K562 (cell line): ENCODE measurements around the gene USP13. TPM values are rescaled to one million over a fixed set of nuclear protein-coding genes. Genes with fewer than 3 reads are reported as not detected.

Experiments
- ATAC-seq: fragments of 200-7000 bp; cut with Tn5 transposase; 3 replicates; pipeline ENCODE4 v1.9.1; 2020; ENCODE audit warnings: moderate library complexity
- Bru-seq: library from RNA; stranded (reverse); fragments of 400-500 nt; gene quantifications from one replicate; lab custom pipeline; 2021; lab: Mats Ljungman, UMichigan
- BruChase-seq, 2 experiments: library from RNA; stranded (reverse); fragments of 400-500 nt; gene quantifications; one replicate each; lab custom pipeline; 2021; lab: Mats Ljungman, UMichigan
- BruUV-seq: library from RNA; stranded (reverse); fragments of 400-500 nt; replicated peaks from 2 replicates; lab custom pipeline; 2021; lab: Mats Ljungman, UMichigan
- CTCF ChIA-PET: fragments of 300-600 bp; formaldehyde crosslinking; extraction: SDS; loops from one replicate; lab custom pipeline; 2021; ENCODE audit warnings: low intra/inter-chr PET ratio; lab: Yijun Ruan, JAX
- POLR2A ChIA-PET: fragments of 300-600, 350-650 bp; sonication (Branson Sonifier 250); formaldehyde crosslinking; extraction: SDS; loops from one replicate; lab custom pipeline; 2021; ENCODE audit warnings: antibody characterized with exemption, inconsistent platforms; lab: Yijun Ruan, JAX
- DNase-seq, 4 experiments: peaks; one replicate each; pipeline versions ENCODE4 v3.0.0 to v3.0.0-alpha.2; 2011 to 2018; ENCODE audit warnings: low spot score in 3 of 4, mixed read lengths in 3 of 4; ENCODE audit errors: extremely low read depth in 1 of 4
- FAIRE-seq: peaks from 2 replicates; lab custom pipeline; 2011; peaks lifted over from hg19 to GRCh38; lab: Jason Lieb, UNC
- H2AFZ ChIP-seq: 2 replicates; pipeline ENCODE4 v1.6.0; 2011; ENCODE audit warnings: low read depth, low read length, control low read depth, inconsistent platforms
- H3K27ac ChIP-seq: fragments of 200-600 bp; 3 replicates; pipeline ENCODE4 v1.8.0; 2011; ENCODE audit warnings: low read depth, mild to moderate bottlenecking, control low read depth, inconsistent platforms, low read length, moderate library complexity, mixed read lengths; ENCODE audit errors: extremely low read depth
- H3K27me3 ChIP-seq, 2 experiments: fragments of 300-600 bp in 1 of 2; 2 replicates in 1 of 2; 3 replicates in 1 of 2; pipeline versions ENCODE4 v1.6.0 to v1.8.0; 2011; ENCODE audit warnings: inconsistent platforms in 2 of 2, low read length in 2 of 2, mild to moderate bottlenecking in 1 of 2, mixed read lengths in 1 of 2, moderate library complexity in 1 of 2; ENCODE audit not compliant: control insufficient read depth in 2 of 2, insufficient read depth in 2 of 2
- H3K36me3 ChIP-seq: fragments of 300-600 bp; 3 replicates; pipeline ENCODE4 v1.8.0; 2011; ENCODE audit warnings: mild to moderate bottlenecking, low read length, inconsistent platforms; ENCODE audit not compliant: control insufficient read depth, insufficient read depth
- H3K4me1 ChIP-seq, 2 experiments: fragments of 200-600 bp in 1 of 2; replicated peaks in 1 of 2; 2 replicates in 1 of 2; 3 replicates in 1 of 2; pipeline versions ENCODE4 v1.5.1 to v1.8.0; 2011; ENCODE audit warnings: inconsistent platforms in 2 of 2, low read length in 2 of 2, mild to moderate bottlenecking in 1 of 2, mixed read lengths in 1 of 2, moderate library complexity in 1 of 2; ENCODE audit not compliant: control insufficient read depth in 2 of 2, insufficient read depth in 2 of 2
- H3K4me2 ChIP-seq: 2 replicates; pipeline ENCODE4 v1.6.1; 2011; ENCODE audit warnings: low read length, control low read depth, inconsistent platforms, mixed read lengths; ENCODE audit not compliant: insufficient read depth
- H3K4me3 ChIP-seq: fragments of 200-600 bp; sonication (generic), shearing (Covaris generic); 2 replicates; pipeline ENCODE4 v1.5.1; 2016; ENCODE audit warnings: control low read depth, inconsistent platforms
- H3K79me2 ChIP-seq: fragments of 200-600 bp; 3 replicates; pipeline ENCODE4 v1.8.0; 2011; ENCODE audit warnings: low read length, inconsistent platforms; ENCODE audit not compliant: control insufficient read depth, insufficient read depth
- H3K9ac ChIP-seq, 2 experiments: 2 replicates each; pipeline versions ENCODE4 v1.6.0 to v1.6.1; 2011; ENCODE audit warnings: low read depth in 2 of 2, low read length in 2 of 2, control low read depth in 1 of 2, inconsistent platforms in 1 of 2, mild to moderate bottlenecking in 1 of 2, mixed read lengths in 1 of 2; ENCODE audit not compliant: insufficient read depth in 1 of 2
- H3K9me1 ChIP-seq: one replicate; pipeline ENCODE4 v1.6.0; 2011; ENCODE audit warnings: inconsistent platforms, mild to moderate bottlenecking, low read length, moderate library complexity; ENCODE audit not compliant: control insufficient read depth, insufficient read depth
- H3K9me3 ChIP-seq: replicated peaks from 2 replicates; pipeline ENCODE4 v1.5.1; 2011; ENCODE audit warnings: low read depth, low read length, inconsistent platforms; ENCODE audit not compliant: control insufficient read depth, insufficient read depth
- H4K20me1 ChIP-seq: replicated peaks from 2 replicates; pipeline ENCODE4 v1.6.1; 2011; ENCODE audit warnings: low read length, inconsistent platforms, mixed read lengths; ENCODE audit not compliant: control insufficient read depth, insufficient read depth
- BRD4 ChIP-seq: fragments of 200-600 bp; sonication (generic); IDR thresholded peaks from 2 replicates; pipeline ENCODE4 v1.6.1; 2017; ENCODE audit warnings: inconsistent platforms
- FOXK2 ChIP-seq, 2 experiments: fragments of 450-650 bp; IDR thresholded peaks in 1 of 2; conservative IDR thresholded peaks in 1 of 2; 2 replicates each; pipeline ENCODE4 v1.6.1; 2016; ENCODE audit warnings: low read depth in 2 of 2, mild to moderate bottlenecking in 1 of 2
- HMG20B ChIP-seq: fragments of 250-450 bp; sonication (Bioruptor Pico); IDR thresholded peaks from 2 replicates; pipeline ENCODE4 v1.5.0; 2021; ENCODE audit warnings: mild to moderate bottlenecking
- HMGN3 ChIP-seq: IDR thresholded peaks from 2 replicates; pipeline ENCODE4 v1.6.1; 2011; ENCODE audit warnings: borderline replicate concordance, low read depth, mild to moderate bottlenecking, mixed read lengths, low read length; ENCODE audit not compliant: insufficient read length; ENCODE audit errors: extremely low read depth
- KAT8 ChIP-seq: fragments of 450-650 bp; IDR thresholded peaks from 2 replicates; pipeline ENCODE4 v1.6.1; 2016; ENCODE audit warnings: low read depth, mild to moderate bottlenecking
- PURB ChIP-seq: sonication (generic); formaldehyde crosslinking; IDR thresholded peaks from 2 replicates; pipeline ENCODE4 v1.9.0; 2021; ENCODE audit warnings: low read depth, mild to moderate bottlenecking, missing genetic modification reagents
- SUPT5H ChIP-seq: fragments of 450-650 bp; IDR thresholded peaks from 2 replicates; pipeline ENCODE4 v1.6.1; 2016
- WGBS: fragments of 100-300 bp; shearing (Covaris generic); methylation state at CpG from one replicate; pipeline ENCODE4 v1.1.6; 2016; ENCODE audit warnings: low coverage, mixed read lengths; ENCODE audit not compliant: insufficient coverage; ENCODE audit errors: missing lambda C conversion rate; 5-methylcytosine and 5-hydroxymethylcytosine counted together
- in situ Hi-C: fragments of 300-500 bp; cut with MboI; formaldehyde crosslinking; loops from 4 replicates; pipeline ENCODE4 v1.15.0; 2018; ENCODE audit warnings: inconsistent platforms, mixed read lengths
- intact Hi-C: fragments of 100-400 bp; cut with micrococcal nuclease; formaldehyde crosslinking; loops from 2 replicates; pipeline ENCODE4 v1.14.2; 2022
- long read RNA-seq, 3 experiments: library from polyadenylated mRNA in 2 of 3; library from RNA in 1 of 3; unstranded in 2 of 3; stranded (forward) in 1 of 3; transcript quantifications; one replicate each; pipeline ENCODE4 v2.0.0, GENCODE V29; 2019 to 2022
- polyA minus RNA-seq, 3 experiments: library from RNA; depleted of rRNA, polyadenylated mRNA; stranded (reverse); fragments of >200 nt; gene quantifications; 2 replicates each; pipeline ENCODE4 v1.2.3, GENCODE V29; 2011
- polyA plus RNA-seq, 8 experiments: library from polyadenylated mRNA; depleted of rRNA in 4 of 8; stranded (reverse) in 5 of 8; unstranded in 3 of 8; fragments of >200 nt; fragmentation: Nextera tagmentation in 2 of 8; fragmentation: Illumina TruSeq in 1 of 8; extraction: Ambion mirVana in 2 of 8; extraction: Trizol in 1 of 8; gene quantifications; 2 replicates each; pipeline versions ENCODE4 v1.2.1 to v1.2.3, GENCODE V29; 2011 to 2014; ENCODE audit warnings: inconsistent platforms in 1 of 8, missing spikeins in 1 of 8
- total RNA-seq, 7 experiments: library from RNA; depleted of rRNA in 6 of 7; stranded (reverse); fragments of >200 nt in 6 of 7; fragmentation: Illumina TruSeq in 2 of 7; extraction: Trizol in 2 of 7; gene quantifications; 2 replicates each; pipeline versions ENCODE4 v1.2.1 to v1.2.3, GENCODE V29; 2011 to 2021; ENCODE audit warnings: low replicate concordance in 1 of 7
- TF ChIP-seq, protein P1 (sequence below): fragments of 450-650 bp; IDR thresholded peaks from 2 replicates; pipeline ENCODE4 v1.7.0; 2016; ENCODE audit warnings: borderline replicate concordance
- TF ChIP-seq, protein P2 (sequence below): fragments of 450-650 bp; IDR thresholded peaks from one replicate; pipeline ENCODE4 v1.6.1; 2018; ENCODE audit warnings: mild to moderate bottlenecking, moderate library complexity; ENCODE audit not compliant: partially characterized antibody

Gene USP13, protein sequence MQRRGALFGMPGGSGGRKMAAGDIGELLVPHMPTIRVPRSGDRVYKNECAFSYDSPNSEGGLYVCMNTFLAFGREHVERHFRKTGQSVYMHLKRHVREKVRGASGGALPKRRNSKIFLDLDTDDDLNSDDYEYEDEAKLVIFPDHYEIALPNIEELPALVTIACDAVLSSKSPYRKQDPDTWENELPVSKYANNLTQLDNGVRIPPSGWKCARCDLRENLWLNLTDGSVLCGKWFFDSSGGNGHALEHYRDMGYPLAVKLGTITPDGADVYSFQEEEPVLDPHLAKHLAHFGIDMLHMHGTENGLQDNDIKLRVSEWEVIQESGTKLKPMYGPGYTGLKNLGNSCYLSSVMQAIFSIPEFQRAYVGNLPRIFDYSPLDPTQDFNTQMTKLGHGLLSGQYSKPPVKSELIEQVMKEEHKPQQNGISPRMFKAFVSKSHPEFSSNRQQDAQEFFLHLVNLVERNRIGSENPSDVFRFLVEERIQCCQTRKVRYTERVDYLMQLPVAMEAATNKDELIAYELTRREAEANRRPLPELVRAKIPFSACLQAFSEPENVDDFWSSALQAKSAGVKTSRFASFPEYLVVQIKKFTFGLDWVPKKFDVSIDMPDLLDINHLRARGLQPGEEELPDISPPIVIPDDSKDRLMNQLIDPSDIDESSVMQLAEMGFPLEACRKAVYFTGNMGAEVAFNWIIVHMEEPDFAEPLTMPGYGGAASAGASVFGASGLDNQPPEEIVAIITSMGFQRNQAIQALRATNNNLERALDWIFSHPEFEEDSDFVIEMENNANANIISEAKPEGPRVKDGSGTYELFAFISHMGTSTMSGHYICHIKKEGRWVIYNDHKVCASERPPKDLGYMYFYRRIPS
- 3.4 and 5.0 TPM in 2 replicates for total RNA-seq (2011; cell fraction: chromatin; rRNA removed; ENCODE audit: low replicate concordance)
- total RNA-seq (2011; cell fraction: nucleolus; rRNA removed), result 0.53 and 1.0 TPM in 2 replicates
- total RNA-seq (2011; cell fraction: nucleoplasm; rRNA removed), result 1.3 and 2.4 TPM in 2 replicates
- 0.41 and 0.73 TPM in 2 replicates for total RNA-seq (2014; rRNA removed)
- 0.51 and 0.73 TPM in 2 replicates for total RNA-seq (2014; rRNA removed; fragmentation: Illumina TruSeq; extraction: Trizol)
- total RNA-seq (2015; rRNA removed; fragmentation: Illumina TruSeq; extraction: Trizol), result 0.36 and 0.38 TPM in 2 replicates
- 0.94 and 1.4 TPM in 2 replicates for total RNA-seq (2021)
- 1.7 and 2.3 TPM in 2 replicates for polyA plus RNA-seq (2011; rRNA removed)
- 0.70 and 1.7 TPM in 2 replicates for polyA plus RNA-seq (2011; cell fraction: cytosol; rRNA removed)
- polyA plus RNA-seq (2011; cell fraction: nucleus; rRNA removed), result 1.4 and 1.9 TPM in 2 replicates
- polyA plus RNA-seq (2012), result 0.39 and 0.42 TPM in 2 replicates
- polyA plus RNA-seq (2014; fragmentation: Illumina TruSeq; extraction: Trizol), result 0.83 and 0.91 TPM in 2 replicates
- under 1 TPM; 0.11 to 0.18 TPM for polyA plus RNA-seq (2014; fragmentation: Nextera tagmentation; extraction: Ambion mirVana)
- 0.74 and 0.82 TPM in 2 replicates for polyA plus RNA-seq (2014; rRNA removed)
- 3.9 and 5.9 TPM in 2 replicates for polyA minus RNA-seq (2011; rRNA and poly(A)+ RNA removed)
- polyA minus RNA-seq (2011; cell fraction: cytosol; rRNA and poly(A)+ RNA removed), result 1.9 and 3.8 TPM in 2 replicates
- 2.3 and 4.3 TPM in 2 replicates for polyA minus RNA-seq (2011; cell fraction: nucleus; rRNA and poly(A)+ RNA removed)
- percentile 43 among the genes with signal in this experiment for Bru-seq, nascent RNA
- BruChase-seq, experiment 1, labeled RNA remaining after a 2-hour chase, result percentile 39 among the genes with signal in this experiment
- percentile 42 among the genes with signal in this experiment for BruChase-seq, experiment 2, labeled RNA remaining after a 6-hour chase
- long read RNA-seq, experiment 1, full-length matches to known transcripts, result 3 of 14 reads
- long read RNA-seq, experiment 1, partial matches to known transcripts, result 4 of 14 reads
- long read RNA-seq, experiment 1, other reads (novel, unspliced or antisense), result 7 of 14 reads
- long read RNA-seq, experiment 2, partial matches to known transcripts, result 1 of 2 reads
- long read RNA-seq, experiment 2, other reads (novel, unspliced or antisense), result 1 of 2 reads
- long read RNA-seq, experiment 3, full-length matches to known transcripts, result 1 of 1 reads
- long read RNA-seq, experiment 3, partial matches to known transcripts, result 0 of 1 reads
- long read RNA-seq, experiment 3, other reads (novel, unspliced or antisense), result 0 of 1 reads

DNA sequence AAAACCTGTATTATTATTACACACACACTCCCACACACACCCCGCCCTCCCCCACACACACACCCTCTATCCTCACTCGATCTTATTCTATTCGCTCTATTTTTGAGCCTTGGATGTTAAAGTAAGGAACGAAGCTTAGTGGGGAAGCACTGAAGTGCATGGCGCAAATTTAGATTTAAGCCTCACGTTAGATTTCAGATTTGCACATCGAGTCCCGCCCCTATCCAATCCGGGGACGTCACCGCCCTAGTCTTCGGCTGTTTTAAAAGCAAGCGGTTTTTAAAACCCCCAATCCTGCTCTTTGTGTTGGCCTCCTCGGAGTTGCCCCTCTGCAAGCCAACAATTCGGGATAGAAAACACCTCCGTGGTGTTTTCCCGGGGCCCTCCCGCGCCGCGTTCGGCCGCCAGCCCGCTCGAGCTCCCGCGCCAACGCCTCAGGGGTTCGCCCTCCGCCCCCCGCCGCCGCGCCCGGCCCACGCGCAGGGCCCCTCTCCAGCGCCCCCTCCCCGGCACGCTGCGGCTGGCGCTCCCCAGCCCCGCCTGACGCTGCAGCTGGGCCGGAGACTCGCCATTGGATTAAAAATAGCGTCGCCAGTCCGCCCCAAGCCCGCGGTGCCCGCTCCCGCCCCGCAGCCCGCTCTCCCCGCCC is at the start of gene USP13:
Gene USP13, plus strand, starts transcription at position 594 of the 649 bp plus-strand sequence. CDS start 186 bp downstream, outside the sequence.
- intact Hi-C loops, result loop anchor here (5.0 to 10.0 kb wide), 2 partner anchors 152 to 950 kb away; partner anchors contain the start of gene TTC14
- peaks cover 4 to 10% of the 10 kb centered on the region in 2 experiments; a peak in 3 of 5 replicates for H3K27me3 ChIP-seq
- peak; percentile 34 to 70 (median 54) for DNase-seq
- no peaks in the 10 kb centered on the region for H3K9me1 ChIP-seq
- CTCF ChIA-PET, result no interaction called here
- BruUV-seq, result no TSS peak
- in situ Hi-C loops, result no loop called here
- H4K20me1 ChIP-seq, result 0 out of 2 replicates have a peak, but pooled peaks cover 2% of the 10 kb centered on the region
- 2% methylated on average over 17 of the region's 56 CpGs for WGBS
- no peaks in the 10 kb centered on the region for H3K36me3 ChIP-seq
- POLR2A ChIA-PET, result interaction anchor here (0.6 to 0.8 kb wide), 3 partner anchors 37 to 107 kb away, joined by 3 to 4 read pairs (median 3); no protein-coding TSS in a partner anchor
- peaks cover 0 to 18% of the 10 kb centered on the region in 2 experiments; a peak in 3 of 5 replicates for H3K4me1 ChIP-seq
- H3K9me3 ChIP-seq, result no peaks in the 10 kb centered on the region
- peak; percentile 35 for ATAC-seq
- H3K9ac ChIP-seq, result peak within 1 kb of the TSS in 1 of 2 experiments; percentile 90; a peak in 2 of 4 replicates
- H3K4me3 ChIP-seq, result peak within 1 kb of the TSS; percentile 55
- H3K27ac ChIP-seq, result no peak within 1 kb of the TSS
- H3K79me2 ChIP-seq, result no peaks in the 10 kb centered on the region
- FAIRE-seq, result peak; percentile 37
- H3K4me2 ChIP-seq, result peak within 1 kb of the TSS; percentile 81
- peak within 1 kb of the TSS; percentile 82 for H2AFZ ChIP-seq
- TF ChIP-seq KAT8 (no peak), HMGN3 (no peak), BRD4 (no peak), PURB (CRISPR knock-in tag) (no peak), FOXK2 (conservative IDR thresholded peaks at IDR 0.05 in 1 of 2, IDR thresholded peaks at IDR 0.05 in 1 of 2; ENCODE audit: low read depth in 2 of 2) (no peak), SUPT5H (no peak), HMG20B (CRISPR knock-in tag) (no peak)
- TF ChIP-seq, protein P1, sequence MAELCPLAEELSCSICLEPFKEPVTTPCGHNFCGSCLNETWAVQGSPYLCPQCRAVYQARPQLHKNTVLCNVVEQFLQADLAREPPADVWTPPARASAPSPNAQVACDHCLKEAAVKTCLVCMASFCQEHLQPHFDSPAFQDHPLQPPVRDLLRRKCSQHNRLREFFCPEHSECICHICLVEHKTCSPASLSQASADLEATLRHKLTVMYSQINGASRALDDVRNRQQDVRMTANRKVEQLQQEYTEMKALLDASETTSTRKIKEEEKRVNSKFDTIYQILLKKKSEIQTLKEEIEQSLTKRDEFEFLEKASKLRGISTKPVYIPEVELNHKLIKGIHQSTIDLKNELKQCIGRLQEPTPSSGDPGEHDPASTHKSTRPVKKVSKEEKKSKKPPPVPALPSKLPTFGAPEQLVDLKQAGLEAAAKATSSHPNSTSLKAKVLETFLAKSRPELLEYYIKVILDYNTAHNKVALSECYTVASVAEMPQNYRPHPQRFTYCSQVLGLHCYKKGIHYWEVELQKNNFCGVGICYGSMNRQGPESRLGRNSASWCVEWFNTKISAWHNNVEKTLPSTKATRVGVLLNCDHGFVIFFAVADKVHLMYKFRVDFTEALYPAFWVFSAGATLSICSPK, result no peak
- TF ChIP-seq, protein P2, sequence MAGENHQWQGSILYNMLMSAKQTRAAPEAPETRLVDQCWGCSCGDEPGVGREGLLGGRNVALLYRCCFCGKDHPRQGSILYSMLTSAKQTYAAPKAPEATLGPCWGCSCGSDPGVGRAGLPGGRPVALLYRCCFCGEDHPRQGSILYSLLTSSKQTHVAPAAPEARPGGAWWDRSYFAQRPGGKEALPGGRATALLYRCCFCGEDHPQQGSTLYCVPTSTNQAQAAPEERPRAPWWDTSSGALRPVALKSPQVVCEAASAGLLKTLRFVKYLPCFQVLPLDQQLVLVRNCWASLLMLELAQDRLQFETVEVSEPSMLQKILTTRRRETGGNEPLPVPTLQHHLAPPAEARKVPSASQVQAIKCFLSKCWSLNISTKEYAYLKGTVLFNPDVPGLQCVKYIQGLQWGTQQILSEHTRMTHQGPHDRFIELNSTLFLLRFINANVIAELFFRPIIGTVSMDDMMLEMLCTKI, result no peak
